HL-60 (cell line): ENCODE data around the gene OR5A2.

ENCODE experiments used
- DNase-seq, 2 experiments: peaks; one replicate each; pipeline ENCODE4 v3.0.0-alpha.2; 2010 to 2020; ENCODE audit warnings: low read depth in 1 of 2, low spot score in 1 of 2
- H3K27ac ChIP-seq: fragments of 250-450 bp; sonication (Bioruptor Pico); replicated peaks from 2 replicates; pipeline ENCODE4 v1.5.1; 2020; ENCODE audit warnings: mild to moderate bottlenecking, moderate library complexity
- H3K27me3 ChIP-seq: fragments of 250-450 bp; sonication (Bioruptor Pico); 2 replicates; pipeline ENCODE4 v1.5.1; 2021; ENCODE audit warnings: mild to moderate bottlenecking, moderate library complexity; ENCODE audit not compliant: insufficient read depth, poor library complexity, severe bottlenecking
- H3K4me3 ChIP-seq: replicated peaks from 2 replicates; pipeline ENCODE4 v1.5.1; 2011; ENCODE audit warnings: mild to moderate bottlenecking, control low read depth, low read length; ENCODE audit not compliant: insufficient read depth
- GABPA ChIP-seq: IDR thresholded peaks from 2 replicates; pipeline ENCODE4 v1.6.1; 2012; ENCODE audit warnings: low read depth
- POLR2AphosphoS5 ChIP-seq: IDR thresholded peaks from 2 replicates; pipeline ENCODE4 v1.6.1; 2012; ENCODE audit warnings: low read depth
- SPI1 ChIP-seq: IDR thresholded peaks from 2 replicates; pipeline ENCODE4 v1.6.1; 2012; ENCODE audit warnings: low read depth, mild to moderate bottlenecking, borderline replicate concordance
- TF ChIP-seq, protein P1 (sequence below): IDR thresholded peaks from one replicate; pipeline ENCODE4 v1.5.1; 2011; ENCODE audit warnings: low read length, control low read depth, inconsistent platforms; ENCODE audit not compliant: insufficient read depth
- TF ChIP-seq, protein P2 (sequence below): IDR thresholded peaks from 2 replicates; pipeline ENCODE4 v1.6.1; 2012; ENCODE audit warnings: low read depth; ENCODE audit not compliant: insufficient replicate concordance

The OR5A2 gene

DNA sequence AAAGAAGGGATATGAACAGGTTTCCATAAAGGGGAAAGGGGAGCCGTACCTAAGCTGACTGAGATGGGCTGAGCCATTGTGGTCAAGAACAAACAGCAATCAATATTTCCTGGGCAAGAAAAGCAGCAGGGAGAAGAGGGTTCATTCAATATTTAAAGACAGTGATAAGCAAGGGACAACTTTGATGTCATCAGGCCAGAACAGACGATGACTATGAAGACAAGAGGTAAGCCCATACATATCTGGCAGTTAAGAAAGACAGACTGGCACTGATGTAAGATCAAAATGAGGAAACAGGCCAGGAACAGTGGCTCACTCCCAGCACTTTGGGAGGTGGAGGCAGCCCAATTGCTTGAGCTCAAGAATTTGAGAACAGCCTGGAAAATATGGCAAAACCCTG lies 2.4 kb downstream of the OR5A2 start:
- no peaks in the 10 kb centered on the region for H3K27me3 ChIP-seq
- no peak for TF ChIP-seq SPI1
- DNase-seq: no peak
- H3K4me3 ChIP-seq: no peak overlapping the region
- H3K27ac ChIP-seq: no peak overlapping the region

DNA sequence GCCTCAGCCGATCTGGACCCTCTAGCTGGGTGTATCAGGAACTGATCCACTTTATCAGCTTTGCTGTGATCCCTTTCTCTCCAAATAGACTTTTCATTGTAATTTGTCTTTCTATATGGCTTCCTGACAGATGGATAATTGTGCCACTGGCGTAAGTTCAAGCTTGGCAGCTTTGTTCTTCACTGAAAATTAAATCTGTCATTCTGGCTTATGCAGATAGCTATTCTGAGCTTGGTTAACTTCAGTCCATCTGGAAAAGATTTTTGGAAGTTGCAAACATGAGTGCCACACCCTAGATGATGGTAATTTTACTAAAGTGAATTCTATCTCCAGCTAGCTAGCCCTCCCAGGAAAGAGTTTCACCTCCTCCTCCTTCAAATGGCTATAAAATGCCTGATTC lies 8.1 kb downstream of the OR5A2 start:
- no peak for TF ChIP-seq GABPA
- Histone ChIP-seq H3K27me3 (no peaks in the 10 kb centered on the region), H3K27ac (no peak overlapping the region), H3K4me3 (no peak overlapping the region)
- DNase-seq: no peak

DNA sequence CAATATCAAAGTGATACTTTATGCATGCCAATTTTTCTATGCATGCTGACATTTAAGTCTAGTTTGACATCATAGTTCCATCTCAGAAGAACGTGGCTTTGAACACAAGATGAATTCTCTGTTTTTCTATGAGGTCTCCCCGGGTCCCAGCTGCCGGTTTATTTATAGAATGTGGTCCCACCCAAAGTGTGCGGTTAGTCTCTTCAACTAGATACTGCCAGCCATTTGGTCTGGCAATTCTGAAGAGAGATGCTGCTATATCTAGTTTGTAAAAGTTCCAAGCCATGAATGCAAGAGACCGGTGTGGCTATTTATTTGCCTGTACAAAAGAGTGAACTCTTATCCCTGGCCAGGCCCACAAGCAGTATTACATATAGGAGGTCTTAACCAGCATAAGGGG lies 9.2 kb downstream of the OR5A2 start:
- Histone ChIP-seq H3K27me3 (no peaks in the 10 kb centered on the region), H3K4me3 (no peak overlapping the region), H3K27ac (no peak overlapping the region)
- no peak for TF ChIP-seq GABPA
- TF ChIP-seq, protein P1, sequence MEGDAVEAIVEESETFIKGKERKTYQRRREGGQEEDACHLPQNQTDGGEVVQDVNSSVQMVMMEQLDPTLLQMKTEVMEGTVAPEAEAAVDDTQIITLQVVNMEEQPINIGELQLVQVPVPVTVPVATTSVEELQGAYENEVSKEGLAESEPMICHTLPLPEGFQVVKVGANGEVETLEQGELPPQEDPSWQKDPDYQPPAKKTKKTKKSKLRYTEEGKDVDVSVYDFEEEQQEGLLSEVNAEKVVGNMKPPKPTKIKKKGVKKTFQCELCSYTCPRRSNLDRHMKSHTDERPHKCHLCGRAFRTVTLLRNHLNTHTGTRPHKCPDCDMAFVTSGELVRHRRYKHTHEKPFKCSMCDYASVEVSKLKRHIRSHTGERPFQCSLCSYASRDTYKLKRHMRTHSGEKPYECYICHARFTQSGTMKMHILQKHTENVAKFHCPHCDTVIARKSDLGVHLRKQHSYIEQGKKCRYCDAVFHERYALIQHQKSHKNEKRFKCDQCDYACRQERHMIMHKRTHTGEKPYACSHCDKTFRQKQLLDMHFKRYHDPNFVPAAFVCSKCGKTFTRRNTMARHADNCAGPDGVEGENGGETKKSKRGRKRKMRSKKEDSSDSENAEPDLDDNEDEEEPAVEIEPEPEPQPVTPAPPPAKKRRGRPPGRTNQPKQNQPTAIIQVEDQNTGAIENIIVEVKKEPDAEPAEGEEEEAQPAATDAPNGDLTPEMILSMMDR: no peak
- no peak for DNase-seq

DNA sequence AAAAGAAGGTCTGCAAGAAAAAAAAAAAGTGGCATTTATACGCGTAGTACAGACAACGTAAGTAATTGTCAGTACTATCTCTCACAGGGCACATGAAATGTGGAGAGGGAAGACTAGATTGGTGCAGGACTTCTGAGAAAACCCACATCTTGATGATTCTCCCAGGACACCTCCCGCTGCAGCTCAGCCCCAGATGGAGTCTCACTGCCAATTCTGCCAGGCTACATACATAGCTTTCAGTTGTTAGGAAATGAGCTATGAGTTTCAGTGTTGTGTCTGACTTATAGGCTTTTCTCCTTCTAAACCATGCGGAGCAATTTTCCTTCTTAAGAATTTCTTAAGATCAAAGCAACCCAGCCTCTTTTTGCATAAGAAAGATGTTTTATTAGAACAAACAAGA lies 9.6 kb downstream of the OR5A2 start:
- TF ChIP-seq, protein P1: no peak
- TF ChIP-seq GABPA: no peak
- no peak for TF ChIP-seq SPI1
- TF ChIP-seq POLR2AphosphoS5: no peak
- TF ChIP-seq, protein P2, sequence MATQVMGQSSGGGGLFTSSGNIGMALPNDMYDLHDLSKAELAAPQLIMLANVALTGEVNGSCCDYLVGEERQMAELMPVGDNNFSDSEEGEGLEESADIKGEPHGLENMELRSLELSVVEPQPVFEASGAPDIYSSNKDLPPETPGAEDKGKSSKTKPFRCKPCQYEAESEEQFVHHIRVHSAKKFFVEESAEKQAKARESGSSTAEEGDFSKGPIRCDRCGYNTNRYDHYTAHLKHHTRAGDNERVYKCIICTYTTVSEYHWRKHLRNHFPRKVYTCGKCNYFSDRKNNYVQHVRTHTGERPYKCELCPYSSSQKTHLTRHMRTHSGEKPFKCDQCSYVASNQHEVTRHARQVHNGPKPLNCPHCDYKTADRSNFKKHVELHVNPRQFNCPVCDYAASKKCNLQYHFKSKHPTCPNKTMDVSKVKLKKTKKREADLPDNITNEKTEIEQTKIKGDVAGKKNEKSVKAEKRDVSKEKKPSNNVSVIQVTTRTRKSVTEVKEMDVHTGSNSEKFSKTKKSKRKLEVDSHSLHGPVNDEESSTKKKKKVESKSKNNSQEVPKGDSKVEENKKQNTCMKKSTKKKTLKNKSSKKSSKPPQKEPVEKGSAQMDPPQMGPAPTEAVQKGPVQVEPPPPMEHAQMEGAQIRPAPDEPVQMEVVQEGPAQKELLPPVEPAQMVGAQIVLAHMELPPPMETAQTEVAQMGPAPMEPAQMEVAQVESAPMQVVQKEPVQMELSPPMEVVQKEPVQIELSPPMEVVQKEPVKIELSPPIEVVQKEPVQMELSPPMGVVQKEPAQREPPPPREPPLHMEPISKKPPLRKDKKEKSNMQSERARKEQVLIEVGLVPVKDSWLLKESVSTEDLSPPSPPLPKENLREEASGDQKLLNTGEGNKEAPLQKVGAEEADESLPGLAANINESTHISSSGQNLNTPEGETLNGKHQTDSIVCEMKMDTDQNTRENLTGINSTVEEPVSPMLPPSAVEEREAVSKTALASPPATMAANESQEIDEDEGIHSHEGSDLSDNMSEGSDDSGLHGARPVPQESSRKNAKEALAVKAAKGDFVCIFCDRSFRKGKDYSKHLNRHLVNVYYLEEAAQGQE: no peak
- Histone ChIP-seq H3K4me3 (no peak overlapping the region), H3K27me3 (no peaks in the 10 kb centered on the region), H3K27ac (no peak overlapping the region)
- DNase-seq: no peak

DNA sequence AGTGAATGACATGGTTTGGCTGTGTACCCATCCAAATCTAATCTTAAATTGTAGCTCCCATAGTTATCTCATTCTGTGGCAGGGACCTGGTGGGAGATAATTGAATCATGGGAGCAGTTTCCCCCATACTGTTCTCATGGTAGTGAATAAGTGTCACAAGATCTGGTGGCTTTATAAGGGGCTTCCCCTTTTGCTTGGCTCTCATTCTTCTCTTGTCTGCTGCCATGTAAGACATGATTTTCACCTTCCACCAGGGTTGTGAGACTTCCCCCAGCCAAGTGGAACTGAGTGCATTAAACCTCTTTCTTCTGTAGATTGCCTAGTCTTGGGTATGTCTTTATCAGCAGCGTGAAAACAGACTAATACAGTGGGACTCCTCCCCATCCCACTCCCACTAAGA lies 11.1 kb downstream of the OR5A2 start:
- H3K27me3 ChIP-seq: no peaks in the 10 kb centered on the region
- peak in 1 of 2 experiments; percentile 10 for DNase-seq
- TF ChIP-seq SPI1 (no peak), POLR2AphosphoS5 (no peak), GABPA (no peak)
- TF ChIP-seq, protein P1: no peak
- TF ChIP-seq, protein P2: no peak
- H3K4me3 ChIP-seq: no peak overlapping the region
- H3K27ac ChIP-seq: no peak overlapping the region
